Peyer's patch (tissue), 4 donors: ENCODE results near the gene PACRG.

Source experiments
- POLR2A ChIP-seq, 2 donors: fragments of 450-650 bp; IDR thresholded peaks; one replicate each; pipeline ENCODE4 v1.5.1; 2017; ENCODE audit warnings: antibody characterized with exemption in 2 of 2, mild to moderate bottlenecking in 2 of 2, moderate library complexity in 2 of 2
- TF ChIP-seq, protein P1 (sequence below), 6 experiments: fragments of 450-650 bp in 4 of 6; fragments of 200-600 bp in 2 of 6; sonication (generic) in 1 of 6; IDR thresholded peaks; one replicate each; pipeline ENCODE4 v1.5.1; 2017 to 2019; ENCODE audit warnings: antibody characterized with exemption in 6 of 6, mild to moderate bottlenecking in 3 of 6, moderate library complexity in 1 of 6

DNA sequence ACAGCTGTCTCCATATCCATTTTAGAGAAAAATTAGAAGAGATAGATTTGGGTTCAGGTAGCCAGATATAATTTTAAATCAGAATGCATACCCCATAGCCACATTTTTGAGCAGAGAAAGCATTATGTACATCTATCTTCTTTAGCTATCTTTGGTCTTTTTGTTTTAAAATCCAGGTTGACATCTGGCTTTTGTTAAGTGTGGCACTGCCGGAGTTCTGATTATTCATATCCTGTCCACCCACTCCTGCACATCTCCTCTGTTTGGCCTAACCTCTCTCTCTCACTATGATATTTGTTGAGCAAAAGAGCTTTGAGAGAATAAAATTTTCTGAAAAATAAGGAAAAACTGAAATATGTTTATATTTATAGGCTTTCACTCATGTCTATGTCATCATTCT lies 189.7 kb downstream of the PACRG start:
- TF ChIP-seq, protein P1, sequence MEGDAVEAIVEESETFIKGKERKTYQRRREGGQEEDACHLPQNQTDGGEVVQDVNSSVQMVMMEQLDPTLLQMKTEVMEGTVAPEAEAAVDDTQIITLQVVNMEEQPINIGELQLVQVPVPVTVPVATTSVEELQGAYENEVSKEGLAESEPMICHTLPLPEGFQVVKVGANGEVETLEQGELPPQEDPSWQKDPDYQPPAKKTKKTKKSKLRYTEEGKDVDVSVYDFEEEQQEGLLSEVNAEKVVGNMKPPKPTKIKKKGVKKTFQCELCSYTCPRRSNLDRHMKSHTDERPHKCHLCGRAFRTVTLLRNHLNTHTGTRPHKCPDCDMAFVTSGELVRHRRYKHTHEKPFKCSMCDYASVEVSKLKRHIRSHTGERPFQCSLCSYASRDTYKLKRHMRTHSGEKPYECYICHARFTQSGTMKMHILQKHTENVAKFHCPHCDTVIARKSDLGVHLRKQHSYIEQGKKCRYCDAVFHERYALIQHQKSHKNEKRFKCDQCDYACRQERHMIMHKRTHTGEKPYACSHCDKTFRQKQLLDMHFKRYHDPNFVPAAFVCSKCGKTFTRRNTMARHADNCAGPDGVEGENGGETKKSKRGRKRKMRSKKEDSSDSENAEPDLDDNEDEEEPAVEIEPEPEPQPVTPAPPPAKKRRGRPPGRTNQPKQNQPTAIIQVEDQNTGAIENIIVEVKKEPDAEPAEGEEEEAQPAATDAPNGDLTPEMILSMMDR (IDR thresholded peaks at IDR 0.05) = no peak
- TF ChIP-seq POLR2A (IDR thresholded peaks at IDR 0.05) = no peak
